Measurements from ENCODE around the gene SYNE1. TPM values are rescaled to one million over a fixed set of nuclear protein-coding genes. Genes with fewer than 3 reads are reported as not detected.

SYNE1 gene
- total and polyA plus RNA-seq, 4 donors = 10.2 to 105 (median 24.5) TPM

GRCh38 chr6:152596726-152597125 lies 40.4 kb downstream of the SYNE1 start:
- Histone ChIP-seq H3K27me3 (ENCODE audit: control insufficient read depth in 4 of 4, insufficient read depth in 4 of 4, low read length in 3 of 4) (no peaks in the 10 kb centered on the region), H3K4me3 (ENCODE audit: low read depth in 1 of 3, low read length in 3 of 3) (no peak overlapping the region), H3K27ac (ENCODE audit: low read depth in 1 of 2, low read length in 2 of 2) (no peak overlapping the region), H3K36me3 (ENCODE audit: control insufficient read depth in 4 of 4, insufficient read depth in 3 of 4, low read depth in 1 of 4, low read length in 3 of 4) (peaks cover 0 to 2% (median 0%) of the 10 kb centered on the region in 4 donors), H3K9ac (ENCODE audit: low read depth in 1 of 2, low read length in 2 of 2) (no peak overlapping the region), H3K9me3 (ENCODE audit: control insufficient read depth in 4 of 4, low read length in 3 of 4) (no peaks in the 10 kb centered on the region), H3K4me1 (ENCODE audit: control insufficient read depth in 4 of 4, insufficient read depth in 4 of 4, low read length in 3 of 4) (no peaks in the 10 kb centered on the region)
- no peak for DNase-seq (ENCODE audit: low spot score)
- TF ChIP-seq RAD21 (IDR thresholded peaks at IDR 0.05) (no peak), REST (IDR thresholded peaks at IDR 0.05) (no peak), MAX (IDR thresholded peaks at IDR 0.05) (no peak), RXRA (IDR thresholded peaks at IDR 0.05) (no peak), TAF1 (conservative IDR thresholded peaks at IDR 0.05) (no peak), FOXA1 (IDR thresholded peaks at IDR 0.05) (no peak), JUND (IDR thresholded peaks at IDR 0.05) (no peak), EGR1 (IDR thresholded peaks at IDR 0.05; ENCODE audit: low read depth in 2 of 2) (no peak), YY1 (IDR thresholded peaks at IDR 0.05) (no peak)
- TF ChIP-seq, protein P1, sequence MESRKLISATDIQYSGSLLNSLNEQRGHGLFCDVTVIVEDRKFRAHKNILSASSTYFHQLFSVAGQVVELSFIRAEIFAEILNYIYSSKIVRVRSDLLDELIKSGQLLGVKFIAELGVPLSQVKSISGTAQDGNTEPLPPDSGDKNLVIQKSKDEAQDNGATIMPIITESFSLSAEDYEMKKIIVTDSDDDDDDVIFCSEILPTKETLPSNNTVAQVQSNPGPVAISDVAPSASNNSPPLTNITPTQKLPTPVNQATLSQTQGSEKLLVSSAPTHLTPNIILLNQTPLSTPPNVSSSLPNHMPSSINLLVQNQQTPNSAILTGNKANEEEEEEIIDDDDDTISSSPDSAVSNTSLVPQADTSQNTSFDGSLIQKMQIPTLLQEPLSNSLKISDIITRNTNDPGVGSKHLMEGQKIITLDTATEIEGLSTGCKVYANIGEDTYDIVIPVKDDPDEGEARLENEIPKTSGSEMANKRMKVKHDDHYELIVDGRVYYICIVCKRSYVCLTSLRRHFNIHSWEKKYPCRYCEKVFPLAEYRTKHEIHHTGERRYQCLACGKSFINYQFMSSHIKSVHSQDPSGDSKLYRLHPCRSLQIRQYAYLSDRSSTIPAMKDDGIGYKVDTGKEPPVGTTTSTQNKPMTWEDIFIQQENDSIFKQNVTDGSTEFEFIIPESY (IDR thresholded peaks at IDR 0.05) = no peak
- 74% methylated on average over 2 of the region's 2 CpGs for WGBS

DNA sequence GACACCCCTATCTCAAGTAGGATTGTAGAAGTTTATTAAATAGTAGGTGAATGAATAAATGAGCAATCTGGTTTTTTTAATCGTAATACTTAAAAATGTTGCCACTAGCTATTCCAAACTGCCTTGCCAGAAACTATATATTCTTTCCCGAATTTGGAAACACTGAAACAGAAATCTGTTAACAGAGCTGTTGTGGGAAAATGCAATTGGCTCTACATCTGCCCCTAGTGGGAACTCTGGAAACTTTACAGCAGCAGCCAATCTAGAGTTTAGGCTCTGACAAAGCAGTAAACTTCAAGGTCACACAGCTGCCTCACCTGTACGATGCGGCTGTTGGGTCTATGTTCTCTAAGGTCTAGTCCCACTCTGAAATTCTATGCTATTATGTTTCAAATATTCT lies 41.7 kb downstream of the SYNE1 start:
- Histone ChIP-seq H3K27me3 (ENCODE audit: control insufficient read depth in 4 of 4, insufficient read depth in 4 of 4, low read length in 3 of 4) (no peaks in the 10 kb centered on the region), H3K4me1 (ENCODE audit: control insufficient read depth in 4 of 4, insufficient read depth in 4 of 4, low read length in 3 of 4) (no peaks in the 10 kb centered on the region), H3K9ac (ENCODE audit: low read depth in 1 of 2, low read length in 2 of 2) (no peak overlapping the region), H3K27ac (ENCODE audit: low read depth in 1 of 2, low read length in 2 of 2) (no peak overlapping the region), H3K36me3 (ENCODE audit: control insufficient read depth in 4 of 4, insufficient read depth in 3 of 4, low read depth in 1 of 4, low read length in 3 of 4) (peaks cover 0 to 2% (median 0%) of the 10 kb centered on the region in 4 donors), H3K4me3 (ENCODE audit: low read depth in 1 of 3, low read length in 3 of 3) (no peak overlapping the region), H3K9me3 (ENCODE audit: control insufficient read depth in 4 of 4, low read length in 3 of 4) (no peaks in the 10 kb centered on the region)
- DNase-seq (ENCODE audit: low spot score) = no peak
- TF ChIP-seq CTCF (IDR thresholded peaks at IDR 0.05; ENCODE audit: low read depth, low read length, missing input control) (no peak), RAD21 (IDR thresholded peaks at IDR 0.05) (peak in 1 of 2 donors; percentile 9), FOXA1 (IDR thresholded peaks at IDR 0.05) (no peak)
- WGBS = 45% methylated on average over 4 of the region's 4 CpGs
